ENCODE results near the gene WDR18.

GRCh38 chr19:1035998-1036621 is 52.0 kb downstream of the WDR18 start:
- TF ChIP-seq CTCF (IDR thresholded peaks at IDR 0.05) (no peak), EP300 (IDR thresholded peaks at IDR 0.05) (no peak)

All from esophagus muscularis mucosa (tissue), 3 donors.